Endometrial microvascular endothelial cells (primary cell): Measurements from ENCODE around the gene NECTIN4. TPM values are rescaled to one million over a fixed set of nuclear protein-coding genes. Genes with fewer than 3 reads are reported as not detected.

Source experiments
- in situ Hi-C: cut with HindIII; loops from 2 replicates; pipeline ENCODE4 v1.10.0; 2017; ENCODE audit warnings: low sequenced_read_pairs, low pct_unique_long_range_greater_than_20kb; ENCODE audit errors: inconsistent ontology term
- total RNA-seq: library from RNA; depleted of rRNA; stranded (reverse); fragments of >200 nt; gene quantifications from one replicate; pipeline ENCODE4 v1.2.3, GENCODE V29; 2015; ENCODE audit errors: inconsistent ontology term

NECTIN4 gene
- total RNA-seq, 1 donor from 2014 or later = not detected

DNA sequence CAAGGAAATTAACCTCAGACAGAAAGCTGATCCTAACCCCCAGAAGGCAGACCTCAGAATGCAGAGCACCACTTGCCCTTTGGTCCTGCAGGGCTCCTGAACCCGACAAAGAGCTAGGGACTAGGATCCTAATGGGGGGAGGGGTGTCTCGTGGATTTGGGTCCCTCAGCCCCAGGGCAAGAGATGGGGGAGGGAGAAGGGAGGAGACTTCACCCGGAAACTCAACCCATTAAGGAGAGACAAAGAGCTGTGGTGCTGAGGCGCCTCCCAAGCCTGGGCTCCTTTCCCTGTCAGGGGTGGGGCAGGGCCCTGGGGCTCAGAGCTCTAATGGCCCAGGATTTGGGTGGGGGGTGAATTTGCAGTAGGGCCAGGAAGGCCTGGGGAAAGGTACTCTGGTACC lies 2.9 kb downstream of the NECTIN4 start:
- in situ Hi-C loops = no loop called here

DNA sequence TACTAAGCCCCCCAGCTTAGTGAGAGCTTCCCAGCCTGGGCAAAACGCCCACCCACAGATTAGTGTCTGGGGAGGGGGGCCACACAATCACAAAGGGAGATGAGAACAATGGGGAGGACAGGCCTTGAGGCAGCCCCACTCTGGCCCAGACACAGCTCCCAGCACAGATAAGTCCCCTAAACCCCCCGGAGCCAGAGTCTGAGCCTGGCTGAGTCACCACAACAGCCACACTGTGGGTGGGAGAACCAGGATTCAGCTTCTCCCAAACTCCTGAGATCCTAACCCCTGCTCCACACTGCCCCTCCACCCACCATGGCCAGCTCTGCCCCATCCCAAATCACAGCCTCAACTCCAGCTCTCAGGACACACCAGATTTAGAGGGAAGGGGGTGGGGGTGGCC lies 4.2 kb downstream of the NECTIN4 start:
- in situ Hi-C loops = no loop called here

DNA sequence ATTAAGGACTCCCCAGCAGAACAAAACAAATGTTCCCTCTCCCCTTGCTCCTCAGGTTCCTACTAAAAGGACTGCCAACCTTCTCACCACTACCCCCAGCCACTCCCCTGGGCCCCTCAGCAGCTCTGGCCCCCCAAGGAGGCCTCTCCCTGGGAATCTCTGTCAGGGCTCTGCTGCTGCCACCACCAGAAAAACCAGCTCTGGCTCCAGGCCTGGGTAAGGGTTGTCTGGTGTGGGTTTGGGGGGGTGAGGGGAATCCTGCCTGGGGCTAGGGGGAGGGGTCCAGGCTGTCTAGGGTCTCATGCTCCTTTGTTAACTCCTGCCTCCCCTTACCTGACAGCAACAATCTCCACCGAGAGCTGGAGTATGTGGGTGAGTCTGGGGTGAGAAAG lies 4.8 kb downstream of the NECTIN4 start:
- in situ Hi-C loops = no loop called here

DNA sequence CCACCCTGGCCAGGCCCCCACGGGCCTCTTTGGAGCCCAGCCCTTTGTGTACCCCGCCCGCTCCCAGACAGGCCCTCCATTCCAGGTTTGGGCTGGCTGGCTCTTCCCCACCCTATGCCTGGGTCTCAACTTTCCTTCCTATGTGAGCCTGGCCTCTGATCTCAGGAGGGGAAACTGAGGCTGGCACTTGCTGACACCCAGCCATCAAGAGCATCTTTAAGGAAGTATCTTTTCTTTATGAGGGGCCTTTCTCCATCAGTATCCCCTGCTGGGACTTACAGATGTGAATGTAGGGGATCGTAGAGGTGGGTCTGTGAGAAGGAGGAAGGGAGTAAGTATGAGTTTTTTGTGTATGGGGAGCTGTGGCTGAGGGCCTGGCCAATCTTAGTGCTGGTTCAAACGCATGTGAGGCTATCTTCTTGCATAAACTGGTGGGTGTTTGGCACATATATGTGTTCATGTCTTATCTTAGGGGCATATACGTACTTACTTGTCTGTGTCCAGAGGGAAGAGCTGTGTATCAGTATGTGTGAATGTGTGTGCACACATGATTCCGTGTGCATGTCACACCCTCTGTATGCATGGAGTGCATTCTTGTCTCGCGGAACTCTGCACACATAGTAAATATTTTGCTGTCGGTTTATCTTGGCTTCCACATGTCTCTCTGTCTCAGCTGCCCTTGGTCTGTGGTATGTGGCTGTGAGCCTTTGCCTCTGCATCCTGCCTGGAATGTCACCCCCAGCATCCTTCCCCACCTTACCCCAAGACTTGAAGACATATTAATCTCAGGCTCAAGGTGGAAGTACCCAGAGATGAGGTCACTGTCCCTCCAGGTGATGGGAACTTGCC lies 5.4 kb downstream of the NECTIN4 start:
- in situ Hi-C loops = no loop called here

DNA sequence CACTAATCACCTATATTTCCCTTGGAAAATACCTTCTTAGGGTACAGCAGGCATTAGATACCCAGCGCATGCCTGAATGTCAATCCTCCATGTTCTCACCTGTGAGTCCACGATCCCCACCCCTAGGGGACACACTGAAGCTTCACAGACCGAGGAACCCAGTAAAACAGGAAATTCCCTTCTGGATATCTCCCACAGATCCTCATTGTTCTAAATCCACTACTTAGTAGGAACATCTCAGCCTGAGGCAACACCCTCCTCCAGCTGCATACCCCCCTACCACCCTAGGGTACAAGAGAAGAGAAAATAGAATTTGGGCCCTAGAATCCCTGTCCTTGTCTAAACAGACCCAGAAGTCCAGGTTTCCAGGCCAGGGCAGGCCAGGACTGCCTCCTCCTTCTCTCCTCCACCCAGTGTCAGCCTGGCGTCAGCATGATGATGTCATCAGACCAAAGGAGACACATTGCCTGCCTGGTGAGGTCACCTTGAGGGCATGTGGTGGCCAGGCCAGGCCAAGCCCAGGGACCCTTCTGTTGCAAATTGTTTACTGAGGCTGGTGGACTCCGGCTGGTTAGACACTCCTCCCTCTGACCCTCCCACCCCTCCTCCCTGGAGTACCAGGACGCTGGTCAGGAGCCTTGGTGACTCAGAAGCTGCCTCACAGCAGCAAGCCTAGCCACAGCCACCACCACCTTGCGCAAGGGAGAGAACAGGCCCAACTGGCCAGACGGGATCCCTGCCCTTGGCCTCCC lies 6.2 kb downstream of the NECTIN4 start:
- in situ Hi-C loops = no loop called here

DNA sequence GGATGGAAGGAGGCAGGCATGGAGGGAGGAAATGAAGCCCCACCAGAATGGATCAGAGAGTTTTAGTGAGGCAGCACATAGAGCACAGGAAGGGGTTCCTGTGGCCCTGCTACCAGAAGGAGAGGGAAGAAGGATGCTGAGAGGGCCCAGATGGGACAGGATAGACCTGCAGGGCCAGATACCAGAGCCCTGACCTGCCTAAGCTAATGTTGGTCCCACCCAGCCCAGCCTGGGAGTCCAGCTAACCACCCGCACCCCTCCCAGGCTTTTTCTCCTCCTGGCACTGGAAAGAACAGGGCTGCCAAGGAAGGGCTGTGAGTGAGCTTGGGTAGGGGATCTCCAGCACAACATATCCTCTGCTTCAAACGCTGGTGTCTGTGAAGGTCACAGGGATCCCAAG lies 6.9 kb downstream of the NECTIN4 start:
- in situ Hi-C loops = no loop called here

DNA sequence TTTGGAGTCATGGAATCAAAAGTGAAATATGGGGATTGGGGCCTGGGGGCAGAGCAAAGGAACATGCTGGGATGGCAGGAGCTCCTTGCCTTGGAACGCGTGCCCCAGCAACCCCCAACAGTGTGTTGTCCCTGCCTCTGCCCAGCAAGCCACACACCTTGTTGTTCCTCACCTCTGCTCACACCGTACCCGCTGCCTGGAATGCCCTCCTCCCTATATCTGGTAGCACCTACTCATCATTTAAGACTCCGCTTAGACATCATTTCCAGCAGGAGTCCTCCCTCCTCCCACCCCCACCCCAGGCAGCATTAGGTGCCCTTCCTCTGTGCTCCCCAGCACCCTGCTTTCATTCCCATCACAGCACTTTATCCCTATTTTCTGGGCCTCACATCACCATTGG lies 7.8 kb downstream of the NECTIN4 start:
- in situ Hi-C loops = no loop called here

DNA sequence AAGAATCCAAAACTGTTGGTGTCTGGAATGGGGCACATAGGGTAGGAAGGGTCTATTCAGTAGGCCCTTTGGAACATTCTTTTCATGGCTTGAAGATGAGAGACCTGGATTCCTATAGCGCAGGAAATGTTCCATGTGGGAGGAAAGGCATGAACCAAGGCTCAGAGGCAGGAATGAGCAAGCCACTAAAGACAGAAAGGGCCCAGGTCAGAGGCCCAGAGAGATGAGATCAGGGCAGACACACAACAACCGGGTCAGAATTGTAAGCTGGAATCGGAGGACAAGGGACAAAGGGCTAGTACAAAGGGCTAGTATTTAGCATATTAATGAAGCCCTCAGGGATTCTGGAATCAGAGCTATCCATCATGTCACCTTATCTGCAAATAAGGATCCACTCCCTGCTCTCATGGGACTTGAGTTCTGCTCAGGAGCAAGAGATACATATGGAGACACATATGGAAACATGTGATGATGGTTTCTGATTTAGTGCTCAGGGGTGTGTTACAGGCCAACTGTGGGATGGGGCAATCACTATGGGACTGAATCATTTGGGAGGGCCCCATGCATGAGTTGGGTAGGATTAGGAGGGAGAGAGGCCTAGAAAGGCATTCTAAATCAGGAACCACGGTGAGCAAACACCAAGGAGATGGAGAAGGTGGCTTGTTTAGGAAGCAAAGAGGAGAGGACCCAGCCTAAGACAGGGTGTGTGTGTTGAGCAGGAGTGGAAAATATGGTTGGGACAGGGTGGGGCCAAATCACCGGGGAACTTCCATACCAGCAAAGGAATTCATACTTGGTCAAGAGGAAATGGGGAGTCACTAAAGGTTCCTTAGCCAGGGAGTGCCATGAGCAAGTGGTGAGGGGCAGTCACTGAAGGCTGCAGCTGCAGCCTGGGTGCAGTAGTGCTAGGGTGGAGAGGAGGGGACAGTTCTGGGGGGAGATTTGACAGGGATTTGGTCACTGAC lies 8.6 kb downstream of the NECTIN4 start:
- in situ Hi-C loops = no loop called here

DNA sequence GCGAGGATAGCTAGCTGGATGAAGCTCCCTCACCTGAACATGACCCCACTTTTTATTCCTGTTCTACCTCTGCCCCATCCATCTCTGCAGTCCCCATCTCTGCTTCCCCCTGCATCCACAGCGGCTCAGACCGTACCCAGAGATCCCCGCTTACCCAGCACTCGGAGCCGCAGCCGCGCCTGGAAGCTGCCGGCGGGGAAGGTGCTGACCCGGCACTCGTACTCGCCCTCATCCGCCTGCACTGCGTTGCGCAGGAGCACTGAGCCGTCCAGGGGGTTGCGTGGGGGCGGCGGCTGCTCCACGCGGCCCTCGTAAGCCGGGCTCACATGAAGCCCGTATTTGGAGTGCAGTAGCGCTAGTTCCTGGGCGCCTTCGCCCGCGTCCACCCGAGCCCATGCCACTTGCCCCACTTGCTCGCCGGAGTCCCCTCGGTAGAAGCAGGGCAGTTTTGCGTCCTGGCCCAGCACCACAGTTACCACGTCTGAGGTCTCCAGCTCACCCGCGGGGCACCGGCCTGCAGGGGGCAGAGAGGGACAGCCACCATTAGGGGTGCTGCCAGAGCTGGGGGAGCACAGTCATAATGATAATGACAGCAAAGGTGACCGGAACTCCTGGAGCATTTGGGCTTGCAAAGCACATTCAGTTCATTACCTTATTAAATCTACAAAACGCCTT lies 9.8 kb downstream of the NECTIN4 start:
- in situ Hi-C loops = no loop called here

DNA sequence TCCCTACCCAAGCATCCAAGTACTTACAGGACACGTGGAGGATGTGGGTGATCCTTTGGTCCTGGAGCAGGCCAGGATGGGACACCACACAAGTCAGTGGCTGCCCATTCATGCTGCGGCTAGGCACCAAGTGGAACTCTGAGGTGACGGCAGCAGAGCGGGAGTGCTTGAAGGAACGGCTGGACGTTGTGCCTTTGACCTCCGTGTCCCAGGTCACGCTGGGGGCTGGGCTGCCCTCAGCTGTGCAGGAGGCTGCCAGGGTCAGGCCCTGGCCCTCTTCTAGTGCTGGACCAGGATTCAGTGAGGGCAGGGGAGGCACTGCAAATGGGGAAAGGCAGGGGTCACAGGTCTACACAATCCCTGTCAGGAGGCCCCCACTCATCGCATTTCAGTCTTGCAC lies 11.9 kb downstream of the NECTIN4 start:
- in situ Hi-C loops = no loop called here

DNA sequence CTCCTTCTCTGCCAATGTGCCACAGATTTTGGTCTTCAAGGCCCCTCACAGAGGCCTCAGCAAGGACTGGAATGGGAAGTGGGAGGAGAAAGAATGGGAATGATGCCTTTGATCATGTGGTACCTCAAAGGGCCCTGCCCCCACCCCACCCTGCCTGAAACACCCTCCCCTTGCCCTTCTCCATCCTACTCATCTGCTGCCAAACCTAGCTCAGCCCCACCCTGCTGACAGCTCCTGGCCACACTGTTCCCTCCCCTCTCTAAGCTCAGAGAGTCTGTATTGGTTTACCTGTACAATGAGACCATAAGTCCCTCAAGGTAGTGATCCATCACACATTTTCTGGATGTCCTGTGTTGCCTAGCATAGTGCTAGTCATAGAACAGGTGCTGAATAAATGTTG lies 12.9 kb downstream of the NECTIN4 start:
- in situ Hi-C loops = no loop called here

DNA sequence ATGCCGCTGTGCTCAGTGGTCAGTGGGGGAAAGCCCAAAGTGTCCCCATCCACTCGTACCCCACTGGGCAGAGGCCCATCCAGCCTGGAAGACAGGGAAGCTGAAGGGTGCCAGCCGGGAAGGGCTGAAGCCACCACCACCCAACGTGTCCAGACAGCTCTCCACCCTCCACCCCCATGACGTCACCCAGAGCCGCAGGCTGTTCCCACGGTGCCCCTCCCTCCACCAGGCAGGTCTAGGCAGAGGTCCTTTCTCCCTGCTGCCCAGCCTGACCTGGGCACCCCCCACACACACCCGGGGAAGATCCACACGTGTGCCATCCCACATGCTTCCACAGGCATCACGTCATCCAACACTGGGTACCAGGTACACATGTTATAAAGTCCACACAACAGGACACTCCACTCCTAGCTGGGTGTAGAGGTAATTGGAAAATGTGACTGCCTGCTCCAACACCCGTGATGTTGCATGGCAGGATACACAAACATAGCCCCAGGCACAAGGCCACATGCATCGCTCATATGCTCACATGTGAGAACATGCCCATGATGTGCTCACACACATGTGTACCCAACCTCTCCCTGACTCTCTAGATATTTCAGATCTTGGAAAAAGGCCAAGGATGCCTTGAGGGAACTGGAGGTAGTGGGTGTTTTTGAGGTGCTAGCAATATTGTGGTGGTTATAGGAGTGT lies 14.5 kb downstream of the NECTIN4 start:
- in situ Hi-C loops = no loop called here

DNA sequence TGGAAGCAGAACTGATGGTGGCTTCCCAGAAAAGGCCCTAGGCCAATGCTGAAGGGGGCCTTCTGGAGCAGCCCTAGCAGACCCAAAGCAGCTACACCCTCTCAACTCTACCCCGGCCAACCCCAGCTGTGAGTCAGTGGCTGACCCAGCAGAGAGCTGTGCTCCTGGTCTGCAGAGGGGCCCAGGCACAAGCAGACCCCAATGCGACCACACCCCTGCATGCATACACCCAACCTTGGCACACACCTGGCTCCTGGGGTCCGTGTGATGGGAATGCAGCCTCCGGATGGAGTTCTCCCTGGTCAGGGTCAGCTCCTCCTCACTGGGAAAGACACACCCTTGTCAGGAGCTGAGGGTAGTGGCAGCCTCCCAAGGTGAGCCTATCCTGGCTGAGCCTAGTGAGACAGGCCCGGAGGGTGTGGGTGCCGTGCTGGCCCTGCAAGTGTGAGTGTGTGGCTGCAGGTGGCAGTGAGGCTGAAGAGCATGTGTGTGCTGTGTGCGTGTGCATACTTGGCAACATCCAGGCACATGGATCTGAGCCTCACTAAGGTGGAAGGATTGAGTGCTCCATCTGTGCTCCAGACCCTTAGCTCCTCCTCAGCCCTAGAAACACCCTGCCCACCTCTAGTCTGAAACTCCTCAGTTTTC lies 15.8 kb downstream of the NECTIN4 start:
- in situ Hi-C loops = no loop called here

DNA sequence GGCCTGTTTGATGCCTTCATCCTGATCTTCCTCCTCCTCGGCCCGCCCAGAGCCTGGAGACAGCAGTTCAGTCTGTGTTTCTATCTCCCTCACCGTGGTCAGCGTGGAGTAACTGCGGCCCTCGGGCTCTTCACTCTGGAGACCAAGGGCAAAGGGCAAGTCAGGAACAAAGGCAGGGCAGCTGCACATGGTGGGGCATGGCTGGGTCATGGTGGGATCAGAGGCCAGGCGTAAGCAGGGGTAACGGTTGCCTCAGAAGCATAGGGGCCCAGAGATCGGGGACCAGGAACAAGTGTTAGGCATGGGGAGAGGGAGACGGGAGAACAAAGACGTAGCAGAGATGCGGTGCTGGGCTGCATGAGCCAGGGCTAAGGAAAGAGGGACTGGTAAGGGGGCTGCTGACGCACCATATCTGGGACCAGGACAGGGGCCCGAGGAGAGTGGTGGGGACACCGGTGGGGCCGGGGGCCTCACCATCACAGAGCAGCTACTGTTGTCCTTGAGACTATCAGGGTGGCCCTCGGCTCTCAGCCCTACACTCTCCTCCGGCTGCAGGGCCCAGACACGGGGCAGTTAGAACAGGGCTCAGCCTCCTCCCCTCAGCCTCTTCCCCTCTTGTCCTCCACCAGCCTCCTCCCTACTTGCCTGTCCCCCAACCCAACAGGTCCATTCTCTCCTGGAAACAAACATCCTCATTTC lies 16.5 kb downstream of the NECTIN4 start:
- in situ Hi-C loops = no loop called here

DNA sequence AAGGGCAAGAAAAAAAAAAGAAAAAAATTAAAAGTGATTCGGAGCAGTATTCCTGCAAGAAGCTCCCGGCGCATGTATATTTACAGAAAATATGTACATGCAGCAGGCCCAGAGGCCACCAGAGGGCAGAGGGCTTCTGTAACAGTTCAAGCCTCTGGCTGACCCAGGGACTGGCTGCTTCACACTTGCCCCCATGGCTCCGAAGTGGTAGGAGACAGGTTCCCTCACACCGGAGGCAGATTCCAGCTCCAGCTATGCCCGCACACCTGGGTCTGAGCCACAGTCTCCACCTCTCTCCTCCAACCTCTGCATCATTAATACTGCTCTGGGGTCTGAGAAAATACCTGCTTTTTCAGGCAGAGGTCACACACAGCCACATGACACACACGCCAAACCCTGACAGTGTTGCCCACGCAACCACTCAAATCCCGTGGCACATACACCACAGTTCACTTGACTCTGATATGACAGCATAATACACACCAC lies 17.4 kb downstream of the NECTIN4 start:
- in situ Hi-C loops = no loop called here

DNA sequence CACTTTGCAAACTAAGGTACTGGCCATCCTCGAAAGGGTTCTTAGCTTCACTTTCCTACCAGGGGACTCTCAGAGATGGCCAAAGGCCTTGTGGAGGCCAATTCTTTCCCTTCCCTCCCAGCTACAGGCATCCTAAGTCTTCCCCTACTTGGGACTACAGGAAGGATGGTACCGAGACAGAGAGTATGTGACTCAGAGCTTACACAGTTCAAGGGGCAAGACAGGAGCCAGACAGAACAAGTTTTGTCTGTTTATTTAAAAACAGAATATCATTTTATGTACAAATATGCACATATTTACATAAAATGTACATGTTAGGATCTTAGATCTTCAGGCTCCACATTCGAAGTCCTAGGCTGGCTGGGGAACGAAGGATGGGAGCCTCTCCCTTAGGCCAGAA lies 18.6 kb downstream of the NECTIN4 start:
- in situ Hi-C loops = no loop called here

DNA sequence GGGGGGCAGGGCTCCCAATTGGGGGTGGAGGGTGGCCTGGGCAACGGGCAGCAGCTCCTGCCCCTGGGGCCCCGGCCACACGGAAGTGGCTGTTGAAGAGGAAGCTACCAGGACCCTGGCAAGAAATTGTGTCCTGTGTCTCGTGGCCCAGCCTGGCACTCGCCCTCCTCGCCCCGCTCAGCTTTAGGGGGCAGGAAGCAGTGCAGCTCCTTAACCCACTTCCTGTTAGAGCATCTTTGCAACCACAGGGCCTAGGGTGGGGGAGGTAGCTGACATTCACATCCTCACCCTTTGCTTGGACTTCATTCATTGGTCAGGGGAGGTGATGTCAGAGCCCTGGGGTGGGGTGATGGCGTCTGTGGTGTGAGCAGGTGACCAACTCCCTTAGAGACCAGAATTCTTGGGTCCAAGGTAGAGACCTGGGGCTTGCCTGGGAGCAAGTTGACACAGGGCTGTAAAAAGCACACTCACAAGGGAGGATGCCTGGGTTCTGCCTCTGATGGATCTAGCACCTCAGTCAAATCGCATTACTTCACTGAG lies 19.6 kb downstream of the NECTIN4 start, which contains the start of gene ARHGAP30:
Gene ARHGAP30 (minus strand): TSS at position 161 of the 540 bp plus-strand sequence. CDS start 267 bp downstream, outside the sequence.
- in situ Hi-C loops = no loop called here
